Esophagus mucosa (tissue), 1 donor: ENCODE measurements around the gene GYPB. TPM values are rescaled to one million over a fixed set of nuclear protein-coding genes. Genes with fewer than 3 reads are reported as not detected.
"Not testable (repeated sequence)": the region's sequence is repeated elsewhere in the genome, so short reads cannot be mapped to it uniquely, and the experiment has no call there.

Experiments
- ATAC-seq: fragments of 200-7000 bp; cut with Tn5 transposase; one replicate; pipeline ENCODE4 v1.9.1; 2020
- total RNA-seq: library from RNA; stranded (reverse); gene quantifications from one replicate; pipeline ENCODE4 v1.2.4, GENCODE V29; 2023
- donor health status: DM: yes; HTN: yes; CAD: no.

The GYPB gene
- total RNA-seq, result not detected

DNA sequence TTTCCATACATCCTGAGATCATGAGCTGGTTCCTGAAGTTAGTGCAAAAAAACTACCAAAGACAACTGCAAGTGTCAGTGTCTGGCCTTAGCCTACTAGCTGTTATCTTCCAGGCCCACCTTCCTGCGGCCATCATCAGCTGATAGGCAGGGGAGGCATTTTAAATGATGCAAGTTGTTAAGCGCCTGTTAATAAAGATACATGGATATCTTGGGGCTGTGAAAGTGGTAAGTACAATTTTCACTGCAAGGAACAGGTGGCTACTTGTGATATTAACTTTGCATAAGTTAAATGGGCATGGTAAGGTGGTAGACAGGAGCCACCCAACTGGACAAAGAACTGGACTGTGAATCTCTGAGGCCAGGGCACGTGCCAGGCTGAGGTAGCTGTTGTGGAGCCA lies at the start of gene GYPB:
TSS of gene GYPB (minus strand) at position 104 of the 400 bp plus-strand sequence. CDS start at position 11, 93 bp downstream.
- not testable (repeated sequence) for ATAC-seq

DNA sequence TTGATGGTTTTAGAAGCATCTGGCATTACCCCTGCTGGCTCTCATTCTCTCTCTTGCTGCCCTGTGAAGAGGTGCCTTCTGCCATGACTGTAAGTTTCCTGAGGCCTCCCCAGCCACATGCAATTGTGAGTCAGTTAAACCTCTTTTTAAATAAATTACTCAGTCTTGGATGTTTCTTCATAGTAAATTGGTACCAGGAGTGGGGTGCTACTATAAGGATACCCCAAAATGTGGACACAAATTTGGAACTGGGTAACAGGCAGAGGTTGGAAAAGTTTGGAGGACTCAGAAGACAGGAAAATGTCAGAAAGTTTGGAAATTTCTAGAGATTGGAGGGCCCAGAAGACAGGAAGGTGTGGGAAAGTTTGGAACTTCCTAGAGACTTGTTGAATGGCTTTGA lies 42.4 kb upstream of the GYPB start:
- ATAC-seq, result not testable (repeated sequence)

GRCh38 chr4:144060234-144060859 lies 41.2 kb upstream of the GYPB start:
- ATAC-seq, result not testable (repeated sequence)

DNA sequence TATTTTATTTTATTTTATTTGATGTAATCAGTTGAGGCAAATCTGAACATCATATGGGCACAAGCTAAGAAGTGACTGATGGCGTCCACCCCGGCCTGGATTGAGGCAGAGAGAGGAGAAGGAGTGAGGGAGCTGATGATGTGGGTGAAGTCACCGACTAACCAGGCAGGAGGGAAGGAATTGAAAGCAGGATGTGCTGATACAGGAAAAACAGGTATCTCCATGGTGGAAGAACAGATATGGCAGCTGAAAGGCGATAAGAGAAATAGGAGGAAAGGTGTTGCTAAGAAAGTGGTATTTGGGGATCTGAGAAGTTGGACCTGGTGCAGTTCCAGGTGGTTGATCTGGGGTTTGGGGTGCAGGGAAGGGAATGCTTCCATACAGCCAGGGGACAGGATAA lies 37.6 kb upstream of the GYPB start:
- no peak for ATAC-seq

DNA sequence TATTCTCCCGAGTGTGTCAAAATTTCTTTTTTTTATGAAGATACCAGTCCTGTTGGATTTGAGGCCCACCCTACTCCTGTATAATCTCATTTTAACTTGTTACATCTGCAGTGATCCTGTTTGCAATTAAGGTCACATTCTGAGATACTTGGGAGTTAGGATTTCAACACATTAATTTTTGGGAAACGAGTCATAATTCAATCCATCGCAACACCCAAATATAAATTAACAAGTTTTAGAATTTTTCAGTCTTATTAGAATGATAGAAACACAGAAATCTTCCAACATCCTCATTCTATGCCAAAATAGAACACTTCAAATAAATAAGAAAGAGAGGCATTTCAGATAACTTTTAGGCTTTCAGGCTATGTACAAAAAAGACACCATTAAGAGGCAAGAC lies 36.2 kb upstream of the GYPB start:
- ATAC-seq, result not testable (repeated sequence)

- not testable (repeated sequence) for ATAC-seq
These were observed 32.3 kb upstream of the GYPB start for GRCh38 chr4:144051494-144051893.

DNA sequence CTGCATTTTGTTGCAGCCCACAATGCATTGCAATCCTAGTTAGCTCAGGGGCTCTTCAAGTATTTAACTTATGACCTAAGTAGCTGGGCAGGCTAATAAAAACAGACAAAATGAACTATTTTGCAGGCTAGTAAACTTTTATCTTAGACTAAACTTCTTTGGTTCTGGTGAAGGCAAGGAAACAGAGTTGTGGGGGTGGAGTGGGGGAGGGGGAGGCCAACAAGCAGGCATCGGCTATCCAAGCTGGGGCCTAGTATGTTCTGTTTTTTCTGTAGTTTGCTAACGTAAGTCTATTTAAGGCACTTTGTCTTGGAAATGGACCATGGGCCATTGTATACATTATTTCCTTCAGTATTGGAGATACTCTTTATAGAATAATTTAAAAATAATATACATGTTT lies 31.5 kb upstream of the GYPB start:
- not testable (repeated sequence) for ATAC-seq

- not testable (repeated sequence) for ATAC-seq
These were observed 30.6 kb upstream of the GYPB start for GRCh38 chr4:144049495-144050424.

DNA sequence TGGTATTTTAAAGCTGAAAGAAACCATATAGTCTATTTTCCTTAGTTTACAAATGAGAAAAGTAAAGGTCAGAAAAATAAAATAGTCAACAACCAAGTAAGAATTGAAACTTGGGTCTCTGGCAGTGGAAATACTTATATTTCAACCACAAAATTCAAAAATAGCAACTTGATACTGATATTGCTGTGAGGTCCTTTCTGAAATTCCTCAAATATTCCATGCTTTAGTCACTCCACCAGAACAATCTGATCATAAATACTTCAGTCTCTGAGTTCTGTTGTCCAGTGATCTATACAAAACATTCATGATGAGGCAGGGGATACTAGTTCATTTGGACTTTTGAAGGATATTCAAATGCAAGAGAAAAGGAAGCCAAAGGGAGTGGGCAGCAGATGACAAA lies 25.8 kb upstream of the GYPB start:
- ATAC-seq, result not testable (repeated sequence)

- not testable (repeated sequence) for ATAC-seq
These were observed 13.4 kb upstream of the GYPB start for GRCh38 chr4:144032580-144032979.

DNA sequence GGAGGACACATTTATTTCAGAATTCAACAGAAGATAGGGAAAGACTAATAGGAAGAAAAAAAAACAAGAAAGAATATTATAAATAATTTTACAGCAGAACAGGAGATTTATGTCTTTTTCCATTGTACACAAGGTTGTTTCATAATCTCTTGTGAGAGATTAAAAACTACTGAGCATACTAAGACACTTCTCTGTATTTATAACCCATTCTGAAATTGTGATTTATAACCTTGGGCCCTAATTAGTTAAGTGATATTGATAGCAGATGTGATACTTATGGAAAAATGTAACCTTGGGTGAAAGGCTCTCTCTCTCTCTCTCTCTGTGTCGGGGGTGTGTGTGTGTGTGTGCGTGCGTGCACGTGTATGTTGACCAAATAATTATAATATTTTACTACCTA lies 12.7 kb upstream of the GYPB start:
- ATAC-seq, result not testable (repeated sequence)

- not testable (repeated sequence) for ATAC-seq
These were observed 12.2 kb upstream of the GYPB start for GRCh38 chr4:144031369-144031768.

- not testable (repeated sequence) for ATAC-seq
These were observed 11.5 kb upstream of the GYPB start for GRCh38 chr4:144030708-144031107.

GRCh38 chr4:144026682-144027081 lies 7.5 kb upstream of the GYPB start:
- ATAC-seq, result not testable (repeated sequence)

- ATAC-seq, result not testable (repeated sequence)
These were observed 5.3 kb upstream of the GYPB start for GRCh38 chr4:144024399-144025053.

DNA sequence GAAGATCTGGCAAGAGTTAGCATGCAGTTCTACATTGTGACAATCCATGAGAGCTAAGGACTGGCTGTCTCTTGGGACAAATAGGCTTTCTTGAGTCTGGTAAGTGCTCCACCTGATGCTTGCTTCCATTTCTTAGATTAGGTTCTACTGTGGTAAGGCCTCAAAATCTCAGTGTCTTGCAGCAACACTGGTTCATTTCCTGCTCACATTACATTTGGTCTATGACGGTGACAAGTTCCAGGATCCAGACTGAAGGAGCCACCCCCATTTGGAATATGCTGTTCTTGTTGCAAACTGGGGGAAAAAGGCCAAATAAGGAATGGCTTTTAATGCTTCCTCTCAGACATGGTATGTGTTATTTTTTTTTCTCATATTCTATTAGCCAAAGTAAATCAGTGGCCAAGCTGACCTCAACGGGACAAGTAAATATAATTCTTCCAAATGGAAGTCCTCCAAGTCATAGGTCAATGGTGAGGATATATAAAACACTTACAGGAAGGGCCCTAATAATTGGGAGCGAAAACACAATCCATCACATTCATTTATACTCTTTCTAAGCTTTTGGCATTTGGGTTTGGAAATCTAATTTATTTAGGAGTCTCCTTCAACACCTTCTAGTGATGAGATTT lies 3.7 kb upstream of the GYPB start:
- ATAC-seq, result not testable (repeated sequence)

DNA sequence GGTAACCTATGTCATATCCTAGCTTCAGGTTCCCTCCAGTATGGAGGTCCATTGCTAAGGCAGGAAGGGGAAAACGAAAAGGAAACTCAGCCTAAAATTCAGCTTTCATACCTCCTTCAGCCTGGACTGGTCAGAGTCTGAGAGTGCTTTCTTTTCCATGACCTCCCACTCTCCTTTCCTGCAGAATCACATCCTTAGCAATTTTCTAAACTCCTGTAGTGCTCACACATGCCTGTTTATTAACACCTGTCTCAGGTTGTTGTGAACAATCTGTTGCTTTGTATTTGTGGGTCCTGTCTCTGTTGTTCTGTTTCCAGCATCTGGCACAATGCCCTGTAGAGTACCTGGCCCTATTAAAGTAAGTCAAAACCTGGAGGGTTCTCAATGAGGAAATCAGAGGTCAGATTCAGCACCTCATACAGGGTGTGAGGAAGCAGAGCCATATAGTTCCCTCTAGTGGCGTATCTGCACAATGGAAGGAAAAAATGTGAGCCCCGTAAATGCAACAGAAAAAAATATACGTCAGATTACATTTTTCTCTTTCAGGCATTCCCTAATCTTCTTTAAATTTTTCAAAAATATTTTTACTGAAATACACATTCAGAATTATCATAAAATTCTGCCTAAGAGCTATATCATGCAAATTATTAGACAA lies 2.3 kb upstream of the GYPB start:
- ATAC-seq, result peak; percentile 53

- ATAC-seq, result not testable (repeated sequence)
These were observed 768 bp downstream of the GYPB start for GRCh38 chr4:144018223-144019000.

DNA sequence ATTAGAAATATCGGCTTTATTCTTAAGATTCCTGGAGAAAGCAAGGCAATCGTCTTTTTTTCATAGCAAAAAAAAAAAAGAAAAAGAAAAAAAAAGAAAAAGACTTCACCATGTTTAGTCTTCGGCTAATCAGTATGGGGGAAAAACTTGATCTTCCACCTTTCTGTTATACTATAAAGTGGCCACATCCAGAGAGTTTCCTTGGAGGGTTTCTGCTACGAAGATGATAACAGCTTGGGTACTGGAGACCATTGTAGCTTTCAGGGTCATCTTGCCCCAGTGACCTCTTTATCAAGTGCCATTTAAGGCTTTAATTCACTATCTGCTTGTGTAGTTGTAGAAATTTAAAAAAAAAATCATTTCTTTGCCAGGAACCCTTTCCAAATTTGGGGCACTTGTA lies 1.9 kb downstream of the GYPB start:
- ATAC-seq, result not testable (repeated sequence)

- not testable (repeated sequence) for ATAC-seq
These were observed 3.0 kb downstream of the GYPB start for GRCh38 chr4:144016057-144016605.

- ATAC-seq, result no peak
These were observed 4.4 kb downstream of the GYPB start for GRCh38 chr4:144014808-144015207.
